Measurements from ENCODE around the gene TDRD10.

DNA sequence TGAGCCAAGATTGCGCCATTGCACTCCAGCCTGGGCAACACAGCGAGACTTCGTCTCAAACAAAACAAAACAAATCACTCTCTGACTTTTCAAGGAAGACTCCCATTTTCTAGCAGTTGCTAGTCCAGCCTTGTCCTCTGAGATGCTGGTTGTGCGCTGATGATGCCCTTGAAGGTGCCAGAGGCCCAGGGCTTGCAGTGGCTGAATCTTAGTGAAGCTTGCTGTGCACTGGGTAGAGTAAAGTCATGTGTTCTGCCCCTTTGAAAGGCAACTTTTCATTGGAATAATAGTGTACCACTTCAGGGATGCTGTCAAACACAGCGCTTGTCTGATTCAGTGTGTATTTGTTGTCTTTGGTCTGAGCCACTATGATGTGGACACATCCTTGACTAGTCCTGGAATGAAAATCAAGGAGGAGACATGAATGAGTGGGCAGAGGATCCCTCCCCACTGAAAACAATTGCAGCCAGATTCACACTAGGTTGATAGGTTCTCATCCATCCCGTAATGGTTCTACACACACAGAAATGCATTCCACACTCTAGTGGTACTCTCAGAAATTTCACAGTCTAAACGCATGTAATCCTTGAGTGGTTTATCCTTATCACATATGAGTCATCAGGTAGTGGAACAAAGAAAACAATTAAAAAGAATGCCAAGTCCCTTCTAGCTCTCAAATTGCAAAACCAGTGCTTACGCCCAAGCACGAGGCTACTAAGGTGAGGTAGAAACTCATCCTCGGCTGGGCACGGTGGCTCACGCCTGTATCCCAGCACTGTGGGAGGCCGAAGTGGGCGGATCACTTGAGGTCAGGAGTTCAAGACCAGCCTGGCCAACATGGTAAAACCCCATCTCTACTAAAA, 17.8 kb upstream of the TDRD10 start:
- TF ChIP-seq TFCP2L1 (CRISPR knock-in tag; IDR thresholded peaks at IDR 0.05) (no peak), MAZ (IDR thresholded peaks at IDR 0.05; ENCODE audit: borderline replicate concordance, low read depth, low read length) (no peak), ELK1 (IDR thresholded peaks at IDR 0.05; ENCODE audit: low read depth, low read length) (no peak), HDAC2 (IDR thresholded peaks at IDR 0.05) (no peak), CTCF (IDR thresholded peaks at IDR 0.05) (no peak), BCL3 (IDR thresholded peaks at IDR 0.05) (no peak), CEBPB (IDR thresholded peaks at IDR 0.05) (0 out of 4 replicates have a peak, but pooled peaks of 1 of the 2 experiments have one; percentile 21), GATA3 (IDR thresholded peaks at IDR 0.05; ENCODE audit: borderline replicate concordance) (no peak), RCOR1 (IDR thresholded peaks at IDR 0.05; ENCODE audit: low read depth, low read length) (no peak), ZFP36 (IDR thresholded peaks at IDR 0.05; ENCODE audit: borderline replicate concordance, partially characterized antibody) (no peak)
- TF ChIP-seq, protein P1, sequence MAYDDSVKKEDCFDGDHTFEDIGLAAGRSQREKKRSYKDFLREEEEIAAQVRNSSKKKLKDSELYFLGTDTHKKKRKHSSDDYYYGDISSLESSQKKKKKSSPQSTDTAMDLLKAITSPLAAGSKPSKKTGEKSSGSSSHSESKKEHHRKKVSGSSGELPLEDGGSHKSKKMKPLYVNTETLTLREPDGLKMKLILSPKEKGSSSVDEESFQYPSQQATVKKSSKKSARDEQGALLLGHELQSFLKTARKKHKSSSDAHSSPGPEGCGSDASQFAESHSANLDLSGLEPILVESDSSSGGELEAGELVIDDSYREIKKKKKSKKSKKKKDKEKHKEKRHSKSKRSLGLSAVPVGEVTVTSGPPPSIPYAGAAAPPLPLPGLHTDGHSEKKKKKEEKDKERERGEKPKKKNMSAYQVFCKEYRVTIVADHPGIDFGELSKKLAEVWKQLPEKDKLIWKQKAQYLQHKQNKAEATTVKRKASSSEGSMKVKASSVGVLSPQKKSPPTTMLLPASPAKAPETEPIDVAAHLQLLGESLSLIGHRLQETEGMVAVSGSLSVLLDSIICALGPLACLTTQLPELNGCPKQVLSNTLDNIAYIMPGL (CRISPR knock-in tag; IDR thresholded peaks at IDR 0.05; ENCODE audit: borderline replicate concordance), result no peak
- TF ChIP-seq, protein P2, sequence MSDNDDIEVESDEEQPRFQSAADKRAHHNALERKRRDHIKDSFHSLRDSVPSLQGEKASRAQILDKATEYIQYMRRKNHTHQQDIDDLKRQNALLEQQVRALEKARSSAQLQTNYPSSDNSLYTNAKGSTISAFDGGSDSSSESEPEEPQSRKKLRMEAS (IDR thresholded peaks at IDR 0.05), result no peak

Measured in A549 (cell line).